ENCODE measurements around the gene POU6F2. TPM values are rescaled to one million over a fixed set of nuclear protein-coding genes. Genes with fewer than 3 reads are reported as not detected.
"Not testable (repeated sequence)": the region's sequence is repeated elsewhere in the genome, so short reads cannot be mapped to it uniquely, and the experiment has no call there.

The POU6F2 gene
- total RNA-seq, 1 donor from 2014 or later: not detected

- no peak for DNase-seq (ENCODE audit: low read depth, low spot score)
Measured at GRCh38 chr7:39349452-39350123, 371.9 kb downstream of the POU6F2 start.

GRCh38 chr7:39353615-39354376, 376.1 kb downstream of the POU6F2 start:
- DNase-seq (ENCODE audit: low read depth, low spot score): no peak

- DNase-seq (ENCODE audit: low read depth, low spot score): no peak
Measured at GRCh38 chr7:39355664-39356063, 378.0 kb downstream of the POU6F2 start.

- no peak for DNase-seq (ENCODE audit: low read depth, low spot score)
Measured at GRCh38 chr7:39356172-39356925, 378.6 kb downstream of the POU6F2 start.

GRCh38 chr7:39357648-39358047, 379.9 kb downstream of the POU6F2 start:
- DNase-seq (ENCODE audit: low read depth, low spot score): no peak

GRCh38 chr7:39360038-39360437, 382.3 kb downstream of the POU6F2 start:
- DNase-seq (ENCODE audit: low read depth, low spot score): no peak

- DNase-seq (ENCODE audit: low read depth, low spot score): no peak
Measured at GRCh38 chr7:39360766-39361165, 383.1 kb downstream of the POU6F2 start.

- DNase-seq (ENCODE audit: low read depth, low spot score): no peak
Measured at GRCh38 chr7:39365751-39366295, 388.1 kb downstream of the POU6F2 start.

- DNase-seq (ENCODE audit: low read depth, low spot score): no peak
Measured at GRCh38 chr7:39367451-39367850, 389.7 kb downstream of the POU6F2 start.

- DNase-seq (ENCODE audit: low read depth, low spot score): no peak
Measured at GRCh38 chr7:39367943-39368342, 390.2 kb downstream of the POU6F2 start.

GRCh38 chr7:39372383-39372782, 394.7 kb downstream of the POU6F2 start:
- no peak for DNase-seq (ENCODE audit: low read depth, low spot score)

GRCh38 chr7:39374436-39375040, 396.8 kb downstream of the POU6F2 start:
- no peak for DNase-seq (ENCODE audit: low read depth, low spot score)

GRCh38 chr7:39375047-39375873, 397.6 kb downstream of the POU6F2 start:
- no peak for DNase-seq (ENCODE audit: low read depth, low spot score)

- no peak for DNase-seq (ENCODE audit: low read depth, low spot score)
Measured at GRCh38 chr7:39375874-39376190, 398.1 kb downstream of the POU6F2 start.

GRCh38 chr7:39376881-39377280, 399.2 kb downstream of the POU6F2 start:
- DNase-seq (ENCODE audit: low read depth, low spot score): not testable (repeated sequence)

GRCh38 chr7:39379416-39379815, 401.7 kb downstream of the POU6F2 start:
- no peak for DNase-seq (ENCODE audit: low read depth, low spot score)

- DNase-seq (ENCODE audit: low read depth, low spot score): no peak
Measured at GRCh38 chr7:39383136-39383535, 405.4 kb downstream of the POU6F2 start.

GRCh38 chr7:39384386-39384785, 406.7 kb downstream of the POU6F2 start:
- DNase-seq (ENCODE audit: low read depth, low spot score): no peak

- DNase-seq (ENCODE audit: low read depth, low spot score): no peak
Measured at GRCh38 chr7:39386718-39387117, 409.0 kb downstream of the POU6F2 start.

- no peak for DNase-seq (ENCODE audit: low read depth, low spot score)
Measured at GRCh38 chr7:39392151-39392550, 414.4 kb downstream of the POU6F2 start.

Data from pulmonary artery endothelial cell (primary cell).